ENCODE results near the gene NTN4.

- no peak for TF ChIP-seq POLR2AphosphoS5 (IDR thresholded peaks at IDR 0.05)
- TF ChIP-seq CTCF (IDR thresholded peaks at IDR 0.05), result no peak
These were observed 13.3 kb upstream of the NTN4 start for GRCh38 chr12:95803817-95804216.
